H1 (cell line): ENCODE results near the gene SBSN. TPM values are rescaled to one million over a fixed set of nuclear protein-coding genes. Genes with fewer than 3 reads are reported as not detected.

ENCODE experiments used
- CTCF ChIA-PET: fragments of 300-600 bp; sonication (Branson Sonifier 250); formaldehyde crosslinking; loops from one replicate; lab custom pipeline; 2021; ENCODE audit not compliant: partially characterized antibody; lab: Charles Lee
- POLR2A ChIA-PET: fragments of 300-600 bp; sonication (Branson Sonifier 250); formaldehyde crosslinking; loops from one replicate; lab custom pipeline; 2021; ENCODE audit warnings: inconsistent platforms; ENCODE audit not compliant: partially characterized antibody; lab: Charles Lee
- DNase-seq, 2 experiments: peaks; one replicate each; pipeline versions ENCODE4 v3.0.0 to v3.0.0-alpha.2; 2010 to 2022; ENCODE audit warnings: low spot score in 2 of 2, low read depth in 1 of 2, mixed read lengths in 1 of 2
- FAIRE-seq: peaks from 2 replicates; lab custom pipeline; 2011; peaks lifted over from hg19 to GRCh38; lab: Jason Lieb, UNC
- H2AFZ ChIP-seq: 2 replicates; pipeline ENCODE4 v1.8.1; 2012; ENCODE audit warnings: low read length, inconsistent platforms
- H2AK5ac ChIP-seq: 2 replicates; pipeline ENCODE4 v1.6.1; 2013; ENCODE audit warnings: low read depth, low read length
- H2BK120ac ChIP-seq: replicated peaks from 2 replicates; pipeline ENCODE3; 2013; ENCODE audit warnings: low read depth, low read length, inconsistent platforms
- H2BK12ac ChIP-seq: 2 replicates; pipeline ENCODE4 v1.6.1; 2013; ENCODE audit warnings: low read depth, low read length
- H2BK15ac ChIP-seq: 2 replicates; pipeline ENCODE4 v1.6.1; 2013; ENCODE audit warnings: low read length
- H2BK20ac ChIP-seq: 2 replicates; pipeline ENCODE4 v1.6.1; 2013; ENCODE audit warnings: low read length
- H2BK5ac ChIP-seq: 2 replicates; pipeline ENCODE4 v1.6.1; 2013; ENCODE audit warnings: low read depth, low read length
- H3K14ac ChIP-seq: 2 replicates; pipeline ENCODE4 v1.6.1; 2013; ENCODE audit warnings: inconsistent platforms; ENCODE audit not compliant: insufficient read length
- H3K18ac ChIP-seq: 2 replicates; pipeline ENCODE4 v1.6.1; 2013; ENCODE audit warnings: low read length; ENCODE audit errors: extremely low read depth
- H3K23ac ChIP-seq: 2 replicates; pipeline ENCODE4 v1.6.1; 2013; ENCODE audit warnings: inconsistent platforms; ENCODE audit not compliant: insufficient read length
- H3K23me2 ChIP-seq: 2 replicates; pipeline ENCODE4 v1.6.1; 2013; ENCODE audit warnings: low read depth, low read length
- H3K27ac ChIP-seq: 2 replicates; pipeline ENCODE4 v1.6.1; 2011; ENCODE audit warnings: low read depth, low read length, inconsistent platforms
- H3K27me3 ChIP-seq, 4 experiments: replicated peaks in 1 of 4; 1 replicate in 1 of 4; 2 replicates in 3 of 4; pipeline versions ENCODE4 v1.6.1 to v1.8.1; 2011 to 2013; ENCODE audit warnings: low read length in 3 of 4, mild to moderate bottlenecking in 3 of 4, inconsistent platforms in 2 of 4, mixed read lengths in 2 of 4, moderate library complexity in 1 of 4; ENCODE audit not compliant: control insufficient read depth in 3 of 4, insufficient read depth in 3 of 4; ENCODE audit errors: extremely low read depth in 1 of 4
- H3K36me3 ChIP-seq, 4 experiments: 2 replicates each; pipeline versions ENCODE4 v1.6.1 to v1.8.1; 2011 to 2013; ENCODE audit warnings: mild to moderate bottlenecking in 4 of 4, low read length in 3 of 4, moderate library complexity in 2 of 4, control low read depth in 1 of 4, inconsistent platforms in 1 of 4; ENCODE audit not compliant: insufficient read depth in 4 of 4, control insufficient read depth in 2 of 4
- H3K4ac ChIP-seq: replicated peaks from 2 replicates; pipeline ENCODE3; 2013; ENCODE audit warnings: low read length, low read depth, mixed read lengths, inconsistent platforms; ENCODE audit not compliant: insufficient read length
- H3K4me1 ChIP-seq, 4 experiments: replicated peaks in 1 of 4; 1 replicate in 1 of 4; 2 replicates in 3 of 4; pipeline versions ENCODE4 v1.6.1 to v1.8.1; 2011 to 2013; ENCODE audit warnings: low read length in 3 of 4, inconsistent platforms in 2 of 4, mixed read lengths in 1 of 4; ENCODE audit not compliant: insufficient read depth in 4 of 4, control insufficient read depth in 3 of 4
- H3K4me2 ChIP-seq, 2 experiments: 2 replicates each; pipeline versions ENCODE4 v1.6.1 to v1.8.1; 2011 to 2013; ENCODE audit warnings: low read depth in 2 of 2, low read length in 2 of 2, control low read depth in 1 of 2, inconsistent platforms in 1 of 2, mild to moderate bottlenecking in 1 of 2; ENCODE audit not compliant: insufficient read depth in 1 of 2
- H3K4me3 ChIP-seq, 4 experiments: fragments of 200-600, 300-600 bp in 1 of 4; sonication (generic), shearing (Covaris generic), sonication (Bioruptor Twin) in 1 of 4; 2 replicates each; pipeline versions ENCODE4 v1.5.1 to v1.8.1; 2011 to 2016; ENCODE audit warnings: low read length in 4 of 4, low read depth in 3 of 4, control low read depth in 2 of 4, inconsistent platforms in 2 of 4, mild to moderate bottlenecking in 2 of 4, mixed read lengths in 1 of 4, moderate library complexity in 1 of 4; ENCODE audit not compliant: insufficient read depth in 2 of 4; ENCODE audit errors: extremely low read depth in 1 of 4
- H3K56ac ChIP-seq: replicated peaks from 2 replicates; pipeline ENCODE3; 2013; ENCODE audit warnings: low read depth, mild to moderate bottlenecking, mixed read lengths, low read length, inconsistent platforms; ENCODE audit not compliant: insufficient read length
- H3K79me1 ChIP-seq: 2 replicates; pipeline ENCODE4 v1.6.1; 2013; ENCODE audit warnings: low read depth, low read length, control low read depth
- H3K79me2 ChIP-seq, 2 experiments: 2 replicates each; pipeline versions ENCODE4 v1.6.1 to v1.8.1; 2012 to 2013; ENCODE audit warnings: low read length in 2 of 2, mild to moderate bottlenecking in 2 of 2, inconsistent platforms in 1 of 2; ENCODE audit not compliant: insufficient read depth in 2 of 2, control insufficient read depth in 1 of 2
- H3K9ac ChIP-seq, 4 experiments: replicated peaks in 1 of 4; 1 replicate in 1 of 4; 2 replicates in 3 of 4; pipeline versions ENCODE4 v1.6.1 to v1.8.1; 2011 to 2013; ENCODE audit warnings: low read depth in 3 of 4, low read length in 3 of 4, control low read depth in 2 of 4, mild to moderate bottlenecking in 2 of 4, moderate library complexity in 2 of 4, inconsistent platforms in 1 of 4; ENCODE audit errors: extremely low read depth in 1 of 4
- H3K9me3 ChIP-seq, 2 experiments: 2 replicates each; pipeline versions ENCODE4 v1.6.1 to v1.8.1; 2012 to 2013; ENCODE audit warnings: mild to moderate bottlenecking in 2 of 2, moderate library complexity in 2 of 2, control low read depth in 1 of 2, inconsistent platforms in 1 of 2, low read depth in 1 of 2, low read length in 1 of 2, mixed read lengths in 1 of 2; ENCODE audit not compliant: insufficient read depth in 2 of 2
- H4K20me1 ChIP-seq, 2 experiments: replicated peaks in 1 of 2; 2 replicates each; pipeline versions ENCODE3 to v1.8.1; 2011 to 2013; ENCODE audit warnings: inconsistent platforms in 2 of 2, low read length in 2 of 2, mild to moderate bottlenecking in 1 of 2; ENCODE audit not compliant: insufficient read depth in 2 of 2, control insufficient read depth in 1 of 2
- H4K5ac ChIP-seq: 2 replicates; pipeline ENCODE4 v1.6.1; 2013; ENCODE audit warnings: low read length, low read depth, mixed read lengths, inconsistent platforms; ENCODE audit not compliant: insufficient read length
- H4K8ac ChIP-seq: 2 replicates; pipeline ENCODE4 v1.8.0; 2013; ENCODE audit warnings: mild to moderate bottlenecking, moderate library complexity, low read length, inconsistent platforms; ENCODE audit not compliant: insufficient read depth; ENCODE audit errors: extremely low read depth
- H4K91ac ChIP-seq: replicated peaks from 2 replicates; pipeline ENCODE3; 2013; ENCODE audit warnings: low read length, mixed read lengths, inconsistent platforms; ENCODE audit not compliant: insufficient read length
- BRCA1 ChIP-seq: IDR thresholded peaks from 2 replicates; pipeline ENCODE4 v1.6.1; 2012; ENCODE audit warnings: low read depth, low read length, improper control_type of control experiment
- CBX5 ChIP-seq: fragments of 300-800, 300-1000 bp; sonication (generic); IDR thresholded peaks from 2 replicates; pipeline ENCODE4 v1.7.1; 2016; ENCODE audit warnings: antibody characterized with exemption, low read length, low read depth
- CHD2 ChIP-seq: IDR thresholded peaks from 2 replicates; pipeline ENCODE4 v1.6.1; 2012; ENCODE audit warnings: low read length, improper control_type of control experiment
- CREB1 ChIP-seq: IDR thresholded peaks from 2 replicates; pipeline ENCODE4 v1.6.1; 2012; ENCODE audit warnings: inconsistent platforms
- EGR1 ChIP-seq: IDR thresholded peaks from 2 replicates; pipeline ENCODE4 v1.6.1; 2011; ENCODE audit warnings: low read depth, low read length, borderline replicate concordance
- HDAC2 ChIP-seq, 2 experiments: fragments of 300-600 bp in 1 of 2; sonication (generic) in 1 of 2; IDR thresholded peaks; 2 replicates each; pipeline ENCODE4 v1.6.1; 2011 to 2012; ENCODE audit warnings: low read depth in 2 of 2, low read length in 2 of 2, mild to moderate bottlenecking in 2 of 2, moderate library complexity in 2 of 2, borderline replicate concordance in 1 of 2, inconsistent platforms in 1 of 2
- JUN ChIP-seq: IDR thresholded peaks from 2 replicates; pipeline ENCODE4 v1.6.1; 2011; ENCODE audit warnings: low read depth, mild to moderate bottlenecking, improper control_type of control experiment, low read length
- PHF8 ChIP-seq: fragments of 200-600 bp; sonication (generic); conservative IDR thresholded peaks from 2 replicates; pipeline ENCODE4 v1.7.1; 2012; ENCODE audit warnings: low read depth, mild to moderate bottlenecking, inconsistent platforms, low read length, moderate library complexity
- POLR2A ChIP-seq, 2 experiments: IDR thresholded peaks; 1 replicate in 1 of 2; 2 replicates in 1 of 2; pipeline ENCODE4 v1.6.1; 2011; ENCODE audit warnings: low read depth in 2 of 2, low read length in 2 of 2, mild to moderate bottlenecking in 2 of 2; ENCODE audit errors: control extremely low read depth in 1 of 2
- SAP30 ChIP-seq: fragments of 300-600 bp; sonication (generic); IDR thresholded peaks from 2 replicates; pipeline ENCODE4 v1.7.1; 2012; ENCODE audit warnings: low read length, moderate library complexity, mild to moderate bottlenecking, inconsistent platforms; ENCODE audit not compliant: insufficient read depth, insufficient replicate concordance
- SIRT6 ChIP-seq: IDR thresholded peaks from one replicate; pipeline ENCODE4 v1.7.1; 2012; ENCODE audit warnings: low read length, inconsistent platforms
- YY1 ChIP-seq: IDR thresholded peaks from 2 replicates; pipeline ENCODE4 v1.6.1; 2011; ENCODE audit warnings: low read depth, mild to moderate bottlenecking, low read length
- WGBS, 2 experiments: shearing (Covaris generic) in 1 of 2; methylation state at CpG; one replicate each; pipeline versions ENCODE4 v1.1.6 to v1.1.7; 2013 to 2015; ENCODE audit warnings: low lambda C conversion rate in 2 of 2, mixed read lengths in 2 of 2, inconsistent platforms in 1 of 2, low coverage in 1 of 2, missing lambda C conversion rate in 1 of 2; ENCODE audit not compliant: insufficient replicate concordance in 2 of 2, insufficient coverage in 1 of 2, insufficient read length in 1 of 2; ENCODE audit errors: extremely low coverage in 1 of 2, missing lambda C conversion rate in 1 of 2; 5-methylcytosine and 5-hydroxymethylcytosine counted together
- polyA plus RNA-seq, 7 experiments: library from polyadenylated mRNA; depleted of rRNA in 3 of 7; stranded (reverse) in 5 of 7; unstranded in 2 of 7; fragments of >200 nt in 5 of 7; fragments of 200-250 nt in 2 of 7; gene quantifications; 1 replicate in 5 of 7; 2 replicates in 1 of 7; 4 replicates in 1 of 7; pipeline versions ENCODE4 v1.2.1 to v1.2.3, GENCODE V29; 2011 to 2013; ENCODE audit warnings: missing spikeins in 2 of 7, mixed read lengths in 2 of 7
- total RNA-seq: library from RNA; stranded (reverse); fragmentation: NEBNext Ultra II Directional; extraction: Animal tissue kit (Norgen Biotek cat#: 25700); gene quantifications from 2 replicates; pipeline ENCODE4 v1.2.1, GENCODE V29; 2021
- TF ChIP-seq, protein P1 (sequence below): IDR thresholded peaks from 2 replicates; pipeline ENCODE4 v1.6.1; 2011; ENCODE audit warnings: low read depth, mild to moderate bottlenecking, low read length; ENCODE audit not compliant: insufficient read depth

The SBSN gene
- total and polyA plus RNA-seq, 2 of the 8 experiments (the other 6 are each of a cell fraction or from before 2014, with no cell fraction given), result not detected

DNA sequence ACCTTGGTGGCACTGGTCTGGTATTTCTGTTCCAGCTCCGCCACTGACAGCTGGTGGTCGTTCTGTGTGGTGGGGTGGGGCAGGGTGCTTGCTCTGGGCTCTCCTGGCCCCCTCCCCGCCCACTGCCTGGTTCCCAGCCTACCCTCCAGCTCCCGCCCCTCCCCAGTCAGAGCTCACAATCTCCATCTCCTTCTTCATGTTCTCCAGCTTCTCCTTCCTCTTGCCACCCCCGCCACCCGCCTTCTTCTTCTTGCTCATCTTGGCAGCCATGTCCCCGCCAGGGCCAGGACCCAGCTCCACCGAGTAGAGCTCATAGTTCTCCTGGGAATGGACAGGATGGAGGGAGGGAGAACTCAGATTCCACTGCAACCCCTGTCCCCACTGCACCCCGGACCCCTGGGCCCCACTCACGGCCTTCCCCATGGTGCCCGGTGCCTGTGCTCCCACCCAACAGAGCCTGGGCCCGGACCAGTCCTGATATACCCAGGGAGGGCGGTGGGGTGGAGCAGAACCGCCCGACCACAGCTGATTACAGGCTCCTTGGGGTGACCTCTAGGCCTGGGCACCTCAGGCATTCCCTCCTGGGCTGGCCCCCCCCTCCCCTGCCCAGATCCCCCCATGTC is 35.2 kb upstream of the SBSN start, which contains the start of gene ATP4A:
Gene ATP4A (minus strand): TSS at position 452 of the 623 bp plus-strand sequence. CDS start 29 bp downstream, at position 423.
- no peak for FAIRE-seq
- Histone ChIP-seq H4K8ac (no peak within 1 kb of the TSS; the same call in 1 of the 2 replicates), H4K20me1 (peaks cover 6 to 8% of the 10 kb centered on the region in 2 experiments), H2BK15ac (no peak within 1 kb of the TSS), H3K4me2 (no peak within 1 kb of the TSS), H3K27me3 (peaks cover 0 to 16% (median 9%) of the 10 kb centered on the region in 4 experiments; a peak in 5 of 7 replicates), H2BK5ac (no peak within 1 kb of the TSS), H3K79me2 (no peaks in the 10 kb centered on the region), H3K4me1 (peaks cover 0 to 6% (median 4%) of the 10 kb centered on the region in 4 experiments; a peak in 3 of 7 replicates), H3K9ac (no peak within 1 kb of the TSS), H3K9me3 (no peaks in the 10 kb centered on the region; a peak in 1 of 4 replicates), H3K18ac (no peak within 1 kb of the TSS), H3K23me2 (no peaks in the 10 kb centered on the region; the same call in 1 of the 2 replicates), H2BK120ac (no peak within 1 kb of the TSS), H4K5ac (no peak within 1 kb of the TSS), H2AK5ac (no peak within 1 kb of the TSS), H3K36me3 (no peaks in the 10 kb centered on the region), H3K4ac (no peak within 1 kb of the TSS), H4K91ac (no peak within 1 kb of the TSS), H3K23ac (no peak within 1 kb of the TSS), H3K56ac (no peak within 1 kb of the TSS), H3K27ac (no peak within 1 kb of the TSS), H3K14ac (no peak within 1 kb of the TSS), H3K79me1 (no peaks in the 10 kb centered on the region), H2BK12ac (no peak within 1 kb of the TSS), H3K4me3 (no peak within 1 kb of the TSS), H2BK20ac (no peak within 1 kb of the TSS), H2AFZ (no peak within 1 kb of the TSS)
- DNase-seq, result no peak
- CTCF ChIA-PET, result interaction anchor here (0.6 to 3.1 kb wide), 5 partner anchors 15 to 1201 kb away, joined by 3 to 19 read pairs (median 7); no protein-coding TSS in a partner anchor
- WGBS, 2 experiments, result 83% methylated on average over 6 of the region's 15 CpGs; no CpG with 5 or more reads in 1 of the 2 experiments
- POLR2A ChIA-PET, result interaction anchor here (1.6 kb wide), 1 partner anchor 79 kb away, joined by 5 read pairs; no protein-coding TSS in a partner anchor
- TF ChIP-seq CBX5, result no peak
- no peak for TF ChIP-seq CHD2
- no peak for TF ChIP-seq SAP30
- TF ChIP-seq POLR2A (IDR thresholded peaks at IDR 0.05; ENCODE audit: control extremely low read depth in 1 of 2, low read depth in 2 of 2, low read length in 2 of 2), result no peak
- no peak for TF ChIP-seq PHF8
- TF ChIP-seq JUN, result no peak
- TF ChIP-seq HDAC2 (IDR thresholded peaks at IDR 0.05; ENCODE audit: borderline replicate concordance in 1 of 2, low read depth in 2 of 2, low read length in 2 of 2), result no peak
- no peak for TF ChIP-seq YY1
- TF ChIP-seq SIRT6, result no peak
- no peak for TF ChIP-seq BRCA1
- no peak for TF ChIP-seq CREB1
- no peak for TF ChIP-seq EGR1
- TF ChIP-seq, protein P1, sequence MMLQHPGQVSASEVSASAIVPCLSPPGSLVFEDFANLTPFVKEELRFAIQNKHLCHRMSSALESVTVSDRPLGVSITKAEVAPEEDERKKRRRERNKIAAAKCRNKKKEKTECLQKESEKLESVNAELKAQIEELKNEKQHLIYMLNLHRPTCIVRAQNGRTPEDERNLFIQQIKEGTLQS, result no peak
